Glomerular endothelial cell (primary cell): ENCODE results near the gene AQP12A. TPM values are rescaled to one million over a fixed set of nuclear protein-coding genes. Genes with fewer than 3 reads are reported as not detected.
"Not testable (repeated sequence)": the region's sequence is repeated elsewhere in the genome, so short reads cannot be mapped to it uniquely, and the experiment has no call there.

Source experiments
- DNase-seq: peaks from one replicate; pipeline ENCODE4 v3.0.0-alpha.2; 2011; ENCODE audit warnings: low read depth, low spot score; ENCODE audit errors: extremely low read depth
- total RNA-seq: library from RNA; depleted of rRNA; stranded (reverse); fragments of >200 nt; gene quantifications from 2 replicates; pipeline ENCODE4 v1.2.3, GENCODE V29; 2015

Gene AQP12A
- total RNA-seq, 1 donor from 2014 or later, result not detected

DNA sequence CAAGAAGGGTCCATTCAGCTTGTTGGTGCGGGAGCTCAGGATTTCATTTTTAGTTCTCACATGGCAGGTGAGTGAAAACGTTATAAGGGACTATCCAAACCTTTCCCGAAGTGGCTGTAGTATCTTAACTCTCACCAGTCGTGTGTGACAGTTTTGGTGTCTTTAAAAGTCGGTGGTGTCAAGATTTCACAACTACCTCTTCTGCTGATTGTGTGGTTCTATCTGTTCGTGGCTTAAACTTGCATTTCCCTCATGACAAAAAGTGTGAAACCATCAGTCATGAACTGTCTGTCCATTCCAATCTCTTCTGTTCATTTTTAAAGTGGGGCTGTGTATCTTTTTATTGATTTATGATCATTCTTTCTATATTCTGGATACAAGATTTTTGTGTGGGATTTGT, 5.2 kb upstream of the AQP12A start:
- DNase-seq, result no peak

GRCh38 chr2:240687045-240687740, 4.5 kb upstream of the AQP12A start:
- no peak for DNase-seq

DNA sequence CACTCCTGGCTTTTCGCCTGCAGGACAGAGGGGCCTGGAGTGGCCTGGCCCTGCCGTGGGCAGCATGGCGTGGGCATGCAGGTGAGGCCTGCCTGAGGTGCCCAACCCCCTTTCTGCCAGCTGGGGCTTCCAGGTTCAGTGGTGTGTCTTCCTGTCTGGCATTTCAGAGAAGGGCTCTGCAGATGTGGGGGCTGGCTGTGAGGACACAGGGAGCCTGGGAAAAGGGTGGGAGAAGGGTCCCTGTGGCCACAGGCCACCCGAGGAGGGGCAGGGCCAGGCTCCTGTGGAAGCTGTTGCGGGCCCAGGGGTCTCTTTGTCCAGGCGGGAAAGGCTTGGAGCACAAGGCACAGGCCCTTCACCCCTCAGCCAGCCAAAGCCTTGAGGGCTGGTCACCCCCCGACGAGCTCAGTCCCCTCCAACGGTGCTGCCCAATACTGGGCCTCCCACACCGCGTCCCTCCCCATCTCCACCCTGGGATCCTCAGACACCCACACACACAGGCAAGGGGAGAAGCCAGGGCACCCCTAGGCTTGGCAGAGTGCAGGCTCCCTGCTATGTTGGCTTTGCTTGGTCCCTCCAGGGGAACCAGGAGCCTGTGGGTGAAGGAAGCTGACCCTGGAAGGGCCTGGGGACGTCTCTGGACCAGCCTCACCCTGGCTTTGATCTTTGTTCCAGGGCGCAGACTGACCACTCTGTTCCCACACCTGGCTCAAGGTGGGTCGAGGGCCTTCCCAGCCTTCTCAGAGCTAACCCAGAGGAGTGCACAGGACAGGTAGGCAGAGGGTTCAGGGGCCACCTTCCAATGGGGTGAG, 3.7 kb upstream of the AQP12A start:
- no peak for DNase-seq

- no peak for DNase-seq
These were observed 3.1 kb upstream of the AQP12A start for GRCh38 chr2:240688553-240688919.

DNA sequence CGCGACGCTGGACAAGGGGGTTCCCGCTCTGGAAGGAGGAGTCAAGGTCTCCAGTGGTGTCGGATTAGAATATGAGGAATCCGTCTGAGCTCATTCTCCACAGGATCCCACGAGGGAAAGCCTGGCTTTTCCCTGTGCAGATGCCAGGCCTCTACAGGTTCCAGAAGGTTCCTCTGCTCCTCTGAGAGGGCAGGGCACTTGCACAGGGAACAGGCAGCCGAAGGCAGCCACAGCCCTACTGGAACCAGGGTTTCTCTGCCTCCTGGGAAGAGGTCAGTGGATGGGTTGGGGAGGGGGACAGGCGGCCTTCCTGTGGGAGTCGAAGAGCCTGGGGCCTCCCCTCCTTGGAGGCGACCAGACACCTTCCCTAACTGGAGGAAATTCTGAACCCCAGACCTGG, 1.7 kb upstream of the AQP12A start:
- no peak for DNase-seq

- not testable (repeated sequence) for DNase-seq
These were observed 1.1 kb upstream of the AQP12A start for GRCh38 chr2:240690421-240691074.

DNA sequence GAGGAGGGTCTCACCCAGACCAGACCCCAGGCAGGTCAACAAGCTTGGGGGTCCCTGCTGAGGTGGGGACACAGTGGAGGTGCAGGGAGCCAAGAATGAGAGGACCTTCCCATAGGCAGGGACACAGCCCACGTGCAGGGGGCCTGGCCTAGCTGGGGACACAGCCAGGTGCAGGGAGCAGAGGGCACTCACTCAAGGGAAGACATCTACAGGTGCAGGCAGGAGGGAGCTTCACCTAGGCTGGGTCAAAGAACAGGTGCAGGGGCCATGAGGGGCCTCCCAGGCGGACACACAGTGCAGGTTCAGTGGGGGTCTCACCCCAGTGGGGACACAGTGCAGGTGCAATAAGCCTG, 615 bp upstream of the AQP12A start:
- DNase-seq, result not testable (repeated sequence)

DNA sequence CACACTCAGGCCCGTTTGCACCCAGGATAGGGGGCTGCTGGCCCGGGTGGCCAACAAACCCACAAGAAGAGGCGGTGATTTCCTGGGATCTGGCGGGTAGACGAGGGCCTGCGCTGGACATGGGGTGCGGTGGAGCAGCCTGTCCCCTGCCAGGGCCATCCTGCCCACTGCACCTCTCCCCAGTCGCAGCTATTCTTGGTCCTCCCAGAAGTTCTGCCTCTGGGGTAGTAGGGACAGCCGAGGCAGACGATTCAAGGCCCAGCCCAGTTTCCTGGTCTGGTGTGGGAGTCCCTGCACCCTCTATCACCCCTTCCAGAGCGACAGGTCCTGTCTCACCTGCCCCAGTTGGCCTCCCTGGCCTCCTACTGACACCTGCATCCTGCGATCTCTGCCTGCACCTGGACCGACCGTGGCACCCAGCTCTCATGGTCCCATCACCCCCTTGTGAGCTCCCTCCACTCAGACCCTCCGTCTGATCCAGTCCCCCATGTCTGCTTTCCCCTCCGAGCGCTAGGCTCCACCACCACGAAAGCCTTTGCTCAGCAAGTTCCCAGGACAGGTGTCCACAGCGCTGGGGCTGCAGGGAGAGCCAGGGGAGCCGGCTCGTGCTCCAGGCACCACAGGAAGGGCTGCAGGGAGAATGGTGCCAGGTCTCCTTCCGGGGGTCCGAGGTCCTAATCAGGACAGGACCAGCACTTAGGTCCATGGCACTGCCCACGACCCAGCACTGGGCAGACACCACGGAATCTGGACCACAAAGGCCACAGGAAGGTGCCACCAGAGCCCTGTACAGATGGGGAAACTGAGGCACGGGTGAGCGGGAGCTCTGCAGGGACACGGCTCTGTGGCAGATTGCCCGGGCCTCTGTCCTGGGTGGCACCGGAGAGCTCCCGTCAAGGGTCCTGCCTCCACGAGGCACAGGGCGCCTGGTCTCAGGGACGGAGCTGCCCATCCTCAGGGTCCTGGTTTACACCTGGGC, 1.2 kb downstream of the AQP12A start:
- DNase-seq, result not testable (repeated sequence)

DNA sequence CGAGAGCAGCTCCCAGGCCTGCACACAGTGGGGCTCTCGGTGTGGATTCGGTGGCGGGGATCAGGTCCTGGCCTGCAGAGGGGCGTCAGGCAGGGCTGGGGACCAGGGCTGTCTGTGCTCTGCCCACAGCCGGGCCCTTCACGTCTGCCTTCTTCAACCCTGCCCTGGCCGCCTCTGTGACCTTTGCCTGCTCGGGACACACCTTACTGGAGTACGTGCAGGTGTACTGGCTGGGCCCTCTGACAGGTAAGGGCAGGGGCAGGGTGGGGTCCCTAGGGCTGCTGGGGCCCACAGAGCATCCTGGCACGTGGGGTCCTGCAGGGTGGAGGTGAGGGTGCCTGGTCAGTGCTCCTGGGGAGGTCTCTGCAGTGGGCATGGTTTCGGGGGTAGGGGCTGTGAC, 2.6 kb downstream of the AQP12A start:
- not testable (repeated sequence) for DNase-seq

DNA sequence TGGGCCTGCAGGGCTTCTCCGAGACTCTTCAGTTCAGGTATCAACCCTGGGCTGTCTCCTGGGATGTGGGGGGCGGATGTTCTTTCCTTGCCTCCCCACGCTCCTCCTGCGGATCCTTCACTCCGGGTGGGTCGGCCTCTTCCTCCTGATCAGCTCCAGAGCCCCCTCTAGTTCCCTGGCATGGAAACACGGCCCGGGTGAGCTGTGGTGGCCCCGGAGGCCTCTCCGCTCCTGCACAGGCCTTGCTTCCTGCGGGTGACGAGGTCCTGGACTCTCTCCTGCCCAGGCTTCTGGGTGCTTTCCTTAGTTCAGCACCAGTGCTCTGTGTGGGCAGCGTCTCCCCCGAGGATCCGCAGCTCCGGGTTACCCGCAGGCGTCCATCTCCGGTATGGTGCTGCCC, 3.9 kb downstream of the AQP12A start:
- DNase-seq, result not testable (repeated sequence)

DNA sequence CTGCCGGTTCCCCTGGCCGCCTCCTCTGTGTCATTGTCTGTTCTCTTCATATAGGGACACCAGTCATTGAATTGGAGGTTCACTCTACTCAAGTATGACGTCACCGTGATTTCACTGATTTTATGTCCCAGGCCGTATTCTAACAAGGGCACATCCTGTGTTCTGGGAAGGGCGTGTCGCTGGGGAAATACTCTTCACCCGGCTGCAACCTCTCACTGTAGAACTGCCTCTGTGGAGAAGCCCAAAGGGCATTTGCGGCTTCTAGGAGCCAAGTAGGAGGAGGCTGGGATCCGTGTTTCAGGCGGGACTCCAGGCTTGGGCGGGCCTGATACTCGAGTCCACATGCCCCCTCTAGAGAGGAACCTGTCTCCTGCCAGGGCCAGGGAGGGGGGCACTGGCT, 4.8 kb downstream of the AQP12A start:
- not testable (repeated sequence) for DNase-seq

GRCh38 chr2:240698852-240699561, 7.3 kb downstream of the AQP12A start:
- DNase-seq, result not testable (repeated sequence)

- not testable (repeated sequence) for DNase-seq
These were observed 8.2 kb downstream of the AQP12A start for GRCh38 chr2:240699835-240700234.

DNA sequence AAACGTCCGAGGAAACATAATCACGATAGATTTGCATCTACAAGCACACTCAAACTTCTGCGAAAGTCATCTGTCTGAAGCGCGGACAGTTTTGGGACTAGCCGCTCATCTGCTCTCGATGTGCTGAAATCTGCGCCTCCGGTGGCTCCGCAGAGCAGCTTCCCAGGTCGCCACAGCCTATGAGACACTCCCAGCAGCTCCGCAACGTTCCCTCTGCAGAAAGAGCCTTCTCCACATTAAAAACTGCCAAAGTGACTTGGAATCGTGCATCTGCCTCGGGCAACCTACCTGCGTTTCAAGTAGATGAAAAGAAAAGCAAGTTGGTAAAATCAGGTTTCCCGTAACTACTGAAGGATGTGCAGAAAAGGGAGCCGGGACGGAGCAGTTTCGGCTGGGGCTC, 8.9 kb downstream of the AQP12A start:
- not testable (repeated sequence) for DNase-seq

DNA sequence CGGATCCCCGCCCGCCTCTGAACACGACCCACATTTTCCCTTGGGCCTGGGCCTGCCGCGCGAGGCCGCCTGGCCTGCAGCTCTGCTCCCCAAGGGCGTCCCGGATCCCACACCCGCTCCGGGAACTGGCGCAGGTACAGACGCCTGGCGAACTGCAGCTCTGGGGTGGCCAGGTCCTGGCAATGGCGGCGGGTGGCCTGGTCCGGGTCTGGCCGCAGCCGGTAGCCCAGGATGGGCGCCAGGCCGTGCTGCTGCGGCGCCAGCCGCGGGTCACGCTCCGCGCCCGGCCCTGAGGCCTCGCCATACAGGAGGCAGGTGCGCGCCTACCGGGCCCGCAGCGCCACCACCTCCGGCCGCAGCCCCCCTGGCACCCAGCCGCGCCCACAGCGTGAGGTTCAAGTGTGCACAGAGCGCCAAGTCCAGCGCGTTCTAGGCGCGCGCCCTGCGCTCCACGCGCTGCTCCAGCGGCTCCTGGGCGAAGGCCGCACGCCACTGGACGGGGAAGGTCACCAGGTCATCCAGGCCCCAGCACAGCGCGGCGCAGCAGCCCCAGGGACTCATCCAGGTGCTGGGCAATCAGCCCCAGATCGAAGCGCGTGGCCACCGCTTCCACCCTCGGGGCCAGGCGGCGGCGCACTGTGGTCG, 9.5 kb downstream of the AQP12A start:
- DNase-seq, result no peak

DNA sequence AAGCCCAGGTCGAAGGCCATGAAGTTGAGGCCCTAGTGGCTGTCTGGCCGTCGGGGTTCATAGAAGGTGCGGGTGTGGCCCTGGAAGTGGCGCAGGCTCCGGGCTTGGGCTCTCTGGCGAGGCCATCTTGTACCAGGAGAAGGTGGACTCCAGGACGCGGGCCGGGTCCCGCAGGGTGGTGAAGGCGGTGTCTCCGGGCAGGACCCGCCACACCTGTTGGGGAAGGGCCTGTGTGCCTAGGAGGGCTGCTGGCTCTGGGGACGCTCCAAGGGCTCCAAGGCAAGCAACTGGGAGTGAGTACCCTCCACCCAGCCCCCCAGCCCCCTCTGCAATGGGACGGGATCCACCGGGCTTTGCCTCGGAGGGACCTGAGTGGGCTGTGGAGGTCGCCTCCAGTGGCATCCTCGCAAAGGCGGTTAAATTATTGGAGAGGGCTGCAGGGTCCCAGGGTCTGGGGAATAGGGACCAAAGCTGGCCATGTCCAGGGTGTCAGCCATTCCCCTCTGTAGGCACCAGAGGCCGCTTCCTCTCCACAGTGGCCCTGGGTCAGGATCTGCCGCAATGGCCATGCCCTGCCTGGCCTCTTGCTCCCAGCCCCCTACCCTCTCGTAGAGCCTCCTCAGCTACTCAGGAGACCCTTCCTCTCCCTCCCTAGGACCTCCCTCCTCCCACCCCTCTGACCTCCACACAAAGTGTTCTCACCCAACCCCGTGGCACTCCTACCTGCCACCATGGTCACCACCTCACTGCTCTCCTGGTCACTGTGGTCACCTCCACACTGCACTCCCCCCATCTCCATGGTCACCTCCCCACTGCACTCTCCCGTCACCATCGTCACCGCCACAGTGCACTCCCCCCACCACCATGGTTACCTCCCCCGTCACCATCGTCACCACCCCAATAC, 10.3 kb downstream of the AQP12A start:
- no peak for DNase-seq

DNA sequence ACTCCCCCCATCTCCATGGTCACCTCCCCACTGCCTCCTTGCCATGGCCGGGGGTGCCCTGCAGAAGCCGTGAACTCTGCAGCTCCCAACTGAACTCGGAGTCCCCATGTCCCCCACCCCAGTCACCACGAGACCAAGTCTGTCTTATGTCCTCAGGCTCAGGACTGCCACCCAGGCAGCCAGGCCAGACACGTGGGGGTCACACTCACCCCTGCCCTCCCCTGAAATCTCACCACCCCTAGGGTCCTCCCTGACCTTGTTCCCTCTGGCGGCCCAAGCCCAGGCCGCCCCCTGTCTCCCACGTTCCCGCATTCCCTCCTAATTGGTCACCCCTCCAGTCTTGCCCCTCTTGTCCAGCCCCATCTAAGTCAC, 11.0 kb downstream of the AQP12A start:
- no peak for DNase-seq
